Endodermal cell (in vitro differentiated cells): ENCODE results near the gene ZMYND8. TPM values are rescaled to one million over a fixed set of nuclear protein-coding genes. Genes with fewer than 3 reads are reported as not detected.

ENCODE experiments used
- DNase-seq: peaks from one replicate; pipeline ENCODE4 v3.0.0-alpha.2; 2017
- H3K27ac ChIP-seq: 2 replicates; pipeline ENCODE4 v1.5.1; 2013; ENCODE audit warnings: mild to moderate bottlenecking, low read depth, low read length, moderate library complexity
- H3K27me3 ChIP-seq: 2 replicates; pipeline ENCODE4 v1.6.1; 2013; ENCODE audit warnings: mild to moderate bottlenecking, low read length, moderate library complexity; ENCODE audit not compliant: insufficient read depth, control insufficient read depth, poor library complexity, severe bottlenecking
- H3K36me3 ChIP-seq: 2 replicates; pipeline ENCODE4 v1.7.0; 2013; ENCODE audit warnings: mild to moderate bottlenecking, low read length, moderate library complexity; ENCODE audit not compliant: control insufficient read depth, insufficient read depth
- H3K4me1 ChIP-seq: one replicate; pipeline ENCODE4 v1.7.0; 2013; ENCODE audit warnings: low read length; ENCODE audit not compliant: control insufficient read depth, insufficient read depth
- H3K4me3 ChIP-seq: 2 replicates; pipeline ENCODE4 v1.5.1; 2013; ENCODE audit warnings: mild to moderate bottlenecking, low read length, moderate library complexity
- H3K9ac ChIP-seq: 2 replicates; pipeline ENCODE4 v1.6.1; 2013; ENCODE audit warnings: mild to moderate bottlenecking, low read length, moderate library complexity; ENCODE audit not compliant: poor library complexity, severe bottlenecking; ENCODE audit errors: extremely low read depth
- H3K9me3 ChIP-seq: 2 replicates; pipeline ENCODE4 v1.6.1; 2013; ENCODE audit warnings: mild to moderate bottlenecking, low read length, moderate library complexity; ENCODE audit not compliant: control insufficient read depth
- H3K27ac Mint-ChIP-seq: 2 replicates; pipeline ENCODE4 v1.8.0; 2020; ENCODE audit warnings: mixed read lengths
- H3K27me3 Mint-ChIP-seq: 2 replicates; pipeline ENCODE4 v1.8.0; 2021; ENCODE audit warnings: mild to moderate bottlenecking, mixed read lengths; ENCODE audit not compliant: insufficient read depth
- H3K36me3 Mint-ChIP-seq: 2 replicates; pipeline ENCODE4 v1.8.0; 2020; ENCODE audit warnings: low read depth, mixed read lengths
- H3K4me1 Mint-ChIP-seq: 2 replicates; pipeline ENCODE4 v1.8.0; 2020; ENCODE audit warnings: mixed read lengths
- H3K4me3 Mint-ChIP-seq: 2 replicates; pipeline ENCODE4 v1.8.0; 2020; ENCODE audit warnings: mild to moderate bottlenecking, moderate library complexity, mixed read lengths
- H3K9me3 Mint-ChIP-seq: 2 replicates; pipeline ENCODE4 v1.8.0; 2020; ENCODE audit warnings: mild to moderate bottlenecking, mixed read lengths
- CTCF ChIP-seq: fragments of 200-600 bp; sonication (generic); conservative IDR thresholded peaks from 2 replicates; pipeline ENCODE4 v1.5.0; 2021; ENCODE audit warnings: antibody characterized with exemption, mild to moderate bottlenecking
- WGBS, 2 experiments: methylation state at CpG; one replicate each; pipeline versions ENCODE4 v1.1.5 to v1.1.7; 2013; ENCODE audit warnings: missing lambda C conversion rate in 2 of 2, mixed read lengths in 1 of 2; ENCODE audit not compliant: insufficient coverage in 1 of 2, insufficient read length in 1 of 2; 5-methylcytosine and 5-hydroxymethylcytosine counted together
- total RNA-seq, 2 donors: library from RNA; stranded (reverse); fragmentation: NEBNext Ultra II Directional in 1 of 2; extraction: Animal tissue kit (Norgen Biotek cat#: 25700) in 1 of 2; gene quantifications; 2 replicates in 1 of 2; 3 replicates in 1 of 2; pipeline ENCODE4 v1.2.1, GENCODE V29; 2021

The ZMYND8 gene
- total RNA-seq, 2 donors from 2014 or later, result 85.0 to 99.9 TPM

- Mint-ChIP-seq H3K9me3 (no peaks in the 10 kb centered on the region), H3K27me3 (no peaks in the 10 kb centered on the region), H3K27ac (no peak overlapping the region), H3K36me3 (no peaks in the 10 kb centered on the region), H3K4me1 (peaks cover 35% of the 10 kb centered on the region), H3K4me3 (no peak overlapping the region)
- H3K4me3 ChIP-seq, result peak overlapping the region; percentile 92
- no peak for DNase-seq
- no peak for TF ChIP-seq CTCF
- H3K9ac ChIP-seq, result peak overlapping the region; percentile 84
- 83 to 89% methylated on average over 3 to 4 of the region's 4 CpGs for WGBS, 2 experiments
- peaks cover 50% of the 10 kb centered on the region for H3K4me1 ChIP-seq
- H3K27me3 ChIP-seq, result no peaks in the 10 kb centered on the region
- H3K36me3 ChIP-seq, result peaks cover 6% of the 10 kb centered on the region
- peak overlapping the region; percentile 80 for H3K27ac ChIP-seq
- no peaks in the 10 kb centered on the region for H3K9me3 ChIP-seq
Measured at GRCh38 chr20:47354714-47355488, 1.6 kb downstream of the ZMYND8 start.

GRCh38 chr20:47354464-47354713 lies 2.1 kb downstream of the ZMYND8 start:
- peak overlapping the region; percentile 92 for H3K4me3 ChIP-seq
- 80 to 84% methylated on average over 2 of the region's 2 CpGs for WGBS, 2 experiments
- Mint-ChIP-seq H3K4me3 (no peak overlapping the region), H3K9me3 (no peaks in the 10 kb centered on the region), H3K27ac (no peak overlapping the region), H3K36me3 (no peaks in the 10 kb centered on the region), H3K4me1 (peaks cover 31% of the 10 kb centered on the region), H3K27me3 (no peaks in the 10 kb centered on the region)
- peaks cover 49% of the 10 kb centered on the region for H3K4me1 ChIP-seq
- peak overlapping the region; percentile 80 for H3K27ac ChIP-seq
- peaks cover 11% of the 10 kb centered on the region for H3K36me3 ChIP-seq
- no peak for DNase-seq
- no peak for TF ChIP-seq CTCF
- H3K27me3 ChIP-seq, result no peaks in the 10 kb centered on the region
- no peaks in the 10 kb centered on the region for H3K9me3 ChIP-seq
- peak overlapping the region; percentile 84 for H3K9ac ChIP-seq

DNA sequence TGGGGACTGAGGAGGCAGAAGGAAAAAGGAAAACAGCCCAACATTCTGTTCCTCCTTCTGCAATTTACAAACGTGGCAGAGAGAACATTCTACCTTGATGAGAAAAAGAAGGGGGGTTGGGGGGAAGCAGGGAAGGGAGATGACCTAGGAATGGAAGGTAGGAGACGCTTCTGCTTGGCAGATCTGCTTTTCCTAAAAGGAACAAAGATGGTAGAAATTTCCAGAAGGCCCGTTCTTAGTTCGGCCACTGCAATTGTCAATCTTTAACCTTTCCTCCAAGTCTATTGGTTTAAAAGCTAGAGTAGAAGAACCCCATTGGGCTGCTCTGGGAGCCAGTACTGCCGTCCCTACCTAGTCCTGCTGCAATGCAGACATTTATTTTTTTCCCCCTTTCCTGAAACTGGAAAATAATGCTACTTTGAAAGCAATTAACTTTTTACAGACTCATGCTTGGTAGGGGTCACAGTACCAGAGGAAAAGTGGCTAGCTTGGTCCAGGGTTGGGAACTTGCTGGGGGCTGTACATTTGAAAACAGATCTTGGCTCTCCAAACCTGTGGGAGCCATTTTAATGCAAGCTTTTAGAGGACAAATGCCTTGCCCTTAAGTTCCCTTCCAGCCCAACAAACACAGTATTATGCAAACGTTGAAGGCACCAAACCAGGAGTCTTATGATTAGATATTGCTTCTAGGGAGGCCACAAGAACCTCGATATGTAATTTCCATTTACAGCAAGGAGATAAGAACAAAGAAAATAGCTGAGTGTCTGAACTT lies 2.6 kb downstream of the ZMYND8 start:
- H3K4me1 Mint-ChIP-seq, result peaks cover 26% of the 10 kb centered on the region
- WGBS, 2 experiments, result 53 to 59% methylated on average over 4 to 7 of the region's 7 CpGs
- H3K4me3 Mint-ChIP-seq, result no peak overlapping the region
- Histone ChIP-seq H3K4me3 (peak overlapping the region; percentile 92), H3K9me3 (no peaks in the 10 kb centered on the region), H3K36me3 (peaks cover 16% of the 10 kb centered on the region), H3K27me3 (no peaks in the 10 kb centered on the region), H3K27ac (peak overlapping the region; percentile 80), H3K9ac (peak overlapping the region; percentile 84), H3K4me1 (peaks cover 49% of the 10 kb centered on the region)
- no peaks in the 10 kb centered on the region for H3K36me3 Mint-ChIP-seq
- no peak for DNase-seq
- no peaks in the 10 kb centered on the region for H3K27me3 Mint-ChIP-seq
- no peaks in the 10 kb centered on the region for H3K9me3 Mint-ChIP-seq
- TF ChIP-seq CTCF, result no peak
- H3K27ac Mint-ChIP-seq, result no peak overlapping the region
